ENCODE data around the gene L1TD1. TPM values are rescaled to one million over a fixed set of nuclear protein-coding genes. Genes with fewer than 3 reads are reported as not detected.

The L1TD1 gene
- total and polyA plus RNA-seq, 2 experiments from 2014 or later = 283 to 628 TPM

- H3K36me3 Mint-ChIP-seq (ENCODE audit: low read depth) = no peaks in the 10 kb centered on the region; the same call in 2 of the 3 replicates
- H3K36me3 ChIP-seq (ENCODE audit: insufficient read depth) = no peaks in the 10 kb centered on the region
- H3K27me3 ChIP-seq (ENCODE audit: insufficient read depth) = no peaks in the 10 kb centered on the region
- DNase-seq (ENCODE audit: low spot score) (no peak), ATAC-seq (no peak)
- H3K4me1 Mint-ChIP-seq = no peaks in the 10 kb centered on the region
- no peaks in the 10 kb centered on the region for H3K27me3 Mint-ChIP-seq (ENCODE audit: insufficient read depth, low read depth, poor library complexity)
- TF ChIP-seq CREB1 (CRISPR knock-in tag; IDR thresholded peaks at IDR 0.05; ENCODE audit: low read depth) (no peak), NANOG (IDR thresholded peaks at IDR 0.05; ENCODE audit: borderline replicate concordance) (no peak), ETS1 (IDR thresholded peaks at IDR 0.05) (no peak)
- no peaks in the 10 kb centered on the region; the same call in 1 of the 2 replicates for H4K20me1 ChIP-seq (replicated peaks; ENCODE audit: insufficient read depth)
- no peaks in the 10 kb centered on the region; the same call in 2 of the 3 replicates for H3K9me3 Mint-ChIP-seq
- H3K4me2 ChIP-seq = no peak overlapping the region
- no peaks in the 10 kb centered on the region for H3F3A ChIP-seq (replicated peaks; ENCODE audit: low read depth)
- no peaks in the 10 kb centered on the region for H3K4me1 ChIP-seq (ENCODE audit: insufficient read depth)
- no peak overlapping the region for H3K27ac Mint-ChIP-seq
- no peak overlapping the region for H3K4me3 Mint-ChIP-seq
- no peak overlapping the region for H3K4me3 ChIP-seq
- H3K9me2 ChIP-seq (ENCODE audit: insufficient read depth) = no peaks in the 10 kb centered on the region
- H2AFZ ChIP-seq = no peak overlapping the region
- H3K79me2 ChIP-seq (replicated peaks; ENCODE audit: insufficient read depth) = no peaks in the 10 kb centered on the region
- H3K27ac ChIP-seq (ENCODE audit: low read depth) = no peak overlapping the region
Observed at GRCh38 chr1:62159940-62160348, 34.7 kb upstream of the L1TD1 start.

- ATAC-seq (no peak), DNase-seq (ENCODE audit: low spot score) (no peak)
- Mint-ChIP-seq H3K36me3 (ENCODE audit: low read depth) (no peaks in the 10 kb centered on the region; the same call in 2 of the 3 replicates), H3K4me3 (no peak overlapping the region), H3K4me1 (no peaks in the 10 kb centered on the region; the same call in 2 of the 3 replicates), H3K9me3 (no peaks in the 10 kb centered on the region; the same call in 2 of the 3 replicates), H3K27me3 (ENCODE audit: insufficient read depth, low read depth, poor library complexity) (no peaks in the 10 kb centered on the region), H3K27ac (no peak overlapping the region)
- no peak overlapping the region for H3K4me2 ChIP-seq
- H4K20me1 ChIP-seq (replicated peaks; ENCODE audit: insufficient read depth) = no peaks in the 10 kb centered on the region; the same call in 1 of the 2 replicates
- no peaks in the 10 kb centered on the region for H3K27me3 ChIP-seq (ENCODE audit: insufficient read depth)
- H3K79me2 ChIP-seq (replicated peaks; ENCODE audit: insufficient read depth) = no peaks in the 10 kb centered on the region
- H3K9me2 ChIP-seq (ENCODE audit: insufficient read depth) = no peaks in the 10 kb centered on the region
- H3F3A ChIP-seq (replicated peaks; ENCODE audit: low read depth) = no peaks in the 10 kb centered on the region
- H3K4me1 ChIP-seq (ENCODE audit: insufficient read depth) = no peaks in the 10 kb centered on the region
- H2AFZ ChIP-seq = no peak overlapping the region
- H3K27ac ChIP-seq (ENCODE audit: low read depth) = no peak overlapping the region
- no peak overlapping the region for H3K4me3 ChIP-seq
- H3K36me3 ChIP-seq (ENCODE audit: insufficient read depth) = no peaks in the 10 kb centered on the region
- TF ChIP-seq NANOG (IDR thresholded peaks at IDR 0.05; ENCODE audit: borderline replicate concordance) (no peak), REST (IDR thresholded peaks at IDR 0.05; ENCODE audit: unreplicated experiment) (no peak), ETS1 (IDR thresholded peaks at IDR 0.05) (no peak), ZNF114 (CRISPR knock-in tag; IDR thresholded peaks at IDR 0.05) (no peak), CTCF (conservative IDR thresholded peaks at IDR 0.05; ENCODE audit: low read depth in 2 of 2) (no peak), CREB1 (CRISPR knock-in tag; IDR thresholded peaks at IDR 0.05; ENCODE audit: low read depth) (no peak), EZH2phosphoT487 (IDR thresholded peaks at IDR 0.05; ENCODE audit: unreplicated experiment) (no peak)
Observed at GRCh38 chr1:62161711-62162110, 32.9 kb upstream of the L1TD1 start.

Data from GM23338 (cell line).